Brain pericyte (primary cell): ENCODE measurements around the gene IGF1.
"Not testable (repeated sequence)": the region's sequence is repeated elsewhere in the genome, so short reads cannot be mapped to it uniquely, and the experiment has no call there.

Experiments
- DNase-seq: peaks from one replicate; pipeline ENCODE4 v3.0.0-alpha.2; 2012; ENCODE audit warnings: low read depth, low spot score

IGF1 gene

DNA sequence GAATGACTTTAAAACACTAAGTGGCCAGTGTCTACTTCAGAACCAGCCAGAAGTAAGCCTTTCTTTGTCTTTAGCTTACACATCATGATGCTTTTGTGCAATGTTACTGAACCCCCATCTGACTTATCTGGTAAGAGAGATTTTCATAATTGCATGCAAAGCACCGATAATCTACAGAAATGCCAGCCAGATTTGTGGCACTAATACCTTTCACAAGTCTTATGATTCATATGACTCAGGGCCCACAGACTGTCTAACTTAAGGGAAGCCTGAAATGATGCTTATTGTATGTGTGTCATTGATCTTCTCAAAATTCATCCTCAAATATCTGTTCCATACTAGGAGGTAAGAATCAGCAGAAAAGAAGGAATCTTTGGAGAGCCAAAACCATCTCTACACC is 18.0 kb downstream of the IGF1 start:
- no peak for DNase-seq

DNA sequence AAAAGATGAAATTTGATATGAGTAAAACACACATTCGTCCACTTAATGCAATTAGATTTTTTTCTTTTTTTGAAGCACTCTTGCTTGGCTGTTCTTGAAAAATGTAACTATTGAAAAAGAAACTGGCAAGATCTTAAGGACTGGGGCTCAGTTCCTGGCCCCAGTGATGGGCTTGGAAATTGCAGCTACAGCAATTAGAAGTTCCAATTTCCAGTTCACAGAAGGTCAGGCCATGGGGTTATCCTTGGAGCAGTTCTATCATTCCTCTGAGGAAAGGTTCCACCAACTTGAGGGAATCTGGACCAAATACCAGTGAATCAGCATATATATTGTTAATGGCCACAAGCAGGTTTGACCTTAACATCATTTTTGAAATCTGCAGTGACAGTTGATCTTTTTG is 18.9 kb downstream of the IGF1 start:
- no peak for DNase-seq

DNA sequence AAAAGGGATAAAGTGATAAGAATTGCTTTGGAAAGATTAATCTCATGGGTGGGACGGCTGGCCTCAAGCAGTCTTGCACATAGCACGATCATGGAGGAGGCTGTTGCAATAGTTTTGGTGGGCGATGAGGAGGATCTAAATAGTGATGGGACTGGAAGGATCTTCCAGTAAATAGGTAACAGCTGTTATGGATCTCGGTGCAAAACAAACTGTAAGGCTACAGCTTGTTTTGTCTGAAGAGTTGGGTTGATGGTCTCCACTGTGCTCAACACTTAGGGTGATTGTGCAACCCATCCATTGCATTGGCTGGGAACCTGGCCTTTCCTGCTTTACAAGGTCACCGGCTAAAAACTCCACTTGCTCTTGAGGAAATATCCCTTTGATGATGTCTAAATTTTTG is 21.0 kb downstream of the IGF1 start:
- DNase-seq, result no peak

DNA sequence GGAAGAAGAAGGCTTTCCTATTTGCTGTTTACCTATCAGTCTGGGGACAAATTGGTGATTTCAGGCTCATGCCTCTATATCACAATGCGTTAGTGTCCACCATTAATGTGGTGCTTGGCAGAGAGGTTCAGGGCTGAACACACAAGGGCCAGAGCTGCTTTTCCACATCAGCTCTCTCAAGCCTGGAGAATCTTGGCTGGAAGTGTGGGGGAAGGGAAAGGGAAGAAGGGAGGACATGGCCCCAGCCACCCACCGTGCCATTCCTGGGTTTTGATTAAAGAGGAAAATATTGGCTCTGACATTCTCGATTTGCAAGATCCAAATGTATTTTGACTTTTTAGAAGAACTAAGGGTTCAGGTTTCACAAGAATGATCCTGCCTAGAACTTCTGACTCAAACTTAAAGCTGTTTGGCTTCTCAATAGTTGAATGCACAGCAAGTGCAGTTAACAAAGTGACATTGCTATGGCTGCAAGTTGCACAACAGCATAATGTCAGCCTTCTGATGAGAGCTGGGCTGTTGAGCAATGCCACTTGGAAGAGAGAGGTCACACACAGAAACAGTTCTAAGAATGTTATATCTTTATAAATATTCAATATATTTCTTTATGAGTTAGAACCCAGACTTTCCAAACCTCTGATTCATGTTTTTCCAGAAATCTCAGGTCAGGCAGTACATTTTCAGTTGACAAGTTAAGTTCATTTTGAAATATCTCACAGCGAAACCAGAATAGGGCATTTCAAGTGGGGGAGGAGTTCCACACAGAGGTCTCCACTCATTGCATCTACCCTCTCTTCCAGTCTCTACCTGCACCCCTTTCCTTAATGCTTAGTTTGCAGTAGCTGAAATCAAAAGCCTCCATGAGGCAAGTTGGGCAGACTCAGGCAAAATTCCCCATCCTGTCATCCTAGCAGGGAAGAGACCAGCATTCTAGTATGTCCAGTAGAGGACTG is 25.3 kb downstream of the IGF1 start:
- DNase-seq, result no peak

DNA sequence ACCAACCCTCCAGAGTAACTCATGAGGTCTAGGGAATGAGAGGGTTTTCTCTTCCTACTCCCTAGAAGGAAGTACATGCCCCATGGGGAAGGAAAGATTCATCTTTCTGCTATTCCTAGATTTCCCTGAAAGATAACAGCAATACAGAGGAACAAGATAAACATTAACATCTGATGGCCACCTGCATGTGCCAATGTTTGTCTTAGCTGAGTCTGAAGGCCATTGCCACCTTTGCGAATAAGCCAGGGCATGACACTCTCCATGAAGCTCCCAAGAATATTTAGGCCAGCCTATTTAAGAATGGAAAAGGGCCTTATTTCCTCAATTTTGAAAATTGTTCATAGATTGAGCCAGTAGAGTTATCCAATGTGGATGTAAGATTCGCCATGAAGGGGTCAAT is 26.0 kb downstream of the IGF1 start:
- DNase-seq, result no peak

DNA sequence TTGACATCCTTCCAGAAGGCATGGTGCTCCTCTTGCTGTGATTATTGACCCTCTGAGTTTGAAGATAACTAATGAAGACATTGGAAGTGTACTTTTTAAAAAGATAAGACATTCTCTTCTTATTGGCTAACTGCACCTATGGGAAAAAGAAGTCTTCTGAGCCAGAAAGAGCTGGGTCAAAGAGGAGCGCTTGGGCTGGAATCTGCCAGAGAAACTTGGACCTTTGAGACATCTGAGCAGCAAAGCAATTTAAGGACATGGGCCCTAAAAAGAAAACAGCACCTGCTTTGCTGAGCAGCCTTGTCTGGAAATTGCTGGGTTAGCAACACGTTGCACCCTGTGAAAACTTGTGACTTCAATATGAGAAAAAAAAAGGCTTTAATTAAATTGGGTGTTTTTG is 27.8 kb downstream of the IGF1 start:
- no peak for DNase-seq

DNA sequence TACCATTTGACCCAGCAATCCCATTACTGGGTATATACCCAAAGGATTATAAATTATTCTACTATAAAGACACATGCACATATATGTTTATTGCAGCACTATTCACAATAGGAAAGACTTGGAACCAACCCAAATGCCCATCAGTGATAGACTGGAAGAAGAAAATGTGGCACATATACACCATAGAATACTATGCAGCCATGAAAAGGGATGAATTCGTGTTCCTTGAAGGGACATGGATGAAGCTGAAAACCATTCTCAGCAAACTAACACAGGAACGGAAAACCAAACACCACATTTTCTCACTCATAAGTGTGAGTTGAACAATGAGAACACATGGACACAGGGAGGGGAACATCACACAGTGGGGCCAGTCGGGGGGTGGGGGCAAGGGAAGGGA is 31.3 kb downstream of the IGF1 start:
- DNase-seq, result not testable (repeated sequence)

DNA sequence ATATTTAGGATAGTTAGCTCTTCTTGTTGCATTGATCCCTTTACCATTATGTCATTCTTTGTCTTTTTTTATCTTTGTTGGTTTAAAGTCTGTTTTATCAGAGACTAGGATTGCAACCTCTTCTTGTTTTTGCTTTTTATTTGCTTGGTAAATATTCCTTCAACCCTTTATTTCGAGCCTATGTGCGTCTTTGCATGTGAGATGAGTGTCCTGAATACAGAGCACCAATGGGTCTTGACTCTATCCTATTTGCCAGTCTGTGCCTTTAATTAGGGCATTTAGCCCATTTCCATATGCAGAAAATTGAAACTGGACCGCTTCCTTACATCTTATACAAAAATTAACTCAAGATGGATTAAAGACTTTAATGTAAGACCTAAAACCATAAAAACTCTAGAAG is 32.9 kb downstream of the IGF1 start:
- not testable (repeated sequence) for DNase-seq

DNA sequence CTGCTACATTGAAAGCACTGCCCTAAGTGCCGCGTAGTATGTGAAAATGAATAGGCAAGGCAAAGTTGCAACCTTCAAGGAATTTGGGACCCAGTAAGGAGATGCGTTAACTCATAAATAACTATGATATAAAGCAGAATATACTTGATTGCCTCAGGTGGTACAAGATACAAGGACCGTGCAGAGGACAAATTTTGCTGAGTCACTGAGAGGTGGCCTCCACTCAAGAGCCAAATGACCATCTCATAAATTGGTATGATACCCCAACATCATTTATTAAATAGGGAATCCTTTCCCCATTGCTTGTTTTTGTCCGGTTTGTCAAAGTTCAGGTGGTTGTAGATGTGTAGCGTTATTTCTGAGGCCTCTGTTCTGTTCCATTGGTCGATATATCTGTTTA is 35.7 kb downstream of the IGF1 start:
- DNase-seq, result no peak

DNA sequence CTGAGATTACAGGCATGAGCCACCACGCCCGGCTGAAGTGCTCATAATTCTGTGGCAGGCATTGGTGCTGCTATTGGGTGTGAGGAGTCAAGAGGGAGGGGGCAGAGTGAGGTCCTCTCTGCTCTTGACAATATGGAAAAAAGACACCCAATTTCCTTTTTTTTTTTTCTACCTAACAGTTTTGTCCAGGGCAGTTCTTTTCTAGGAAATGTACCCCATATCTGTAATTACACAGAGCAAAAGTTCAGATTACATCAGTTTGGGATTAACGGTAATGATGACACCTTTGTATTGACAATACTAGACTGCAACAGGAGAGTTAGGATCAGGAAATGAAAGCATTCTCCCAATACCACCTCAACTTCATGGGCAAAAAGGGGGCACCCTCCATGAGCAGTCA is 36.3 kb downstream of the IGF1 start:
- no peak for DNase-seq

DNA sequence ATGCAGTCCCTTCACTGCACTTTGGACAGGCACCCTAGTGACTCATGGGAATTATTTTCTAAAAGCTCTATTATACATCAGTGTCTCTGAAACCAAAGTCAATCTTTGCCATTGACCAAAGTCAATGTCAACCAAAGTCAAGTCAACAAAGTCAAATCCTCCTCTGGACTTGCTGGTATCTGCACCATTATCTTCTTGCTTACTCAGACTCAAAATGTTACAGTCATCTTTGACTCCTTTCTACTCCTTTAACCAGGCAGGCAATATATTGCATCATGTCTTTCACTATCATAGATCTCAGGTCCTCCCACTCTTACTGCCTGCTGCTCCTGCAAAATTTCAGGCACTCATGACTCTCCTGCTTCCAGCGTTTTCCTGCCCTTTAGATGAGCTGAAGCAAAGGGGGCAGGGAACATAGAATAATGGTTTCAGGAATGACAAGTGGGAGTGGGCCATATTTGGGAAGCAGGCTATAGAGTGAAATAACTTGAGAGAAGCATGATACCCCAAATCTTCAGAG is 39.2 kb downstream of the IGF1 start:
- no peak for DNase-seq

DNA sequence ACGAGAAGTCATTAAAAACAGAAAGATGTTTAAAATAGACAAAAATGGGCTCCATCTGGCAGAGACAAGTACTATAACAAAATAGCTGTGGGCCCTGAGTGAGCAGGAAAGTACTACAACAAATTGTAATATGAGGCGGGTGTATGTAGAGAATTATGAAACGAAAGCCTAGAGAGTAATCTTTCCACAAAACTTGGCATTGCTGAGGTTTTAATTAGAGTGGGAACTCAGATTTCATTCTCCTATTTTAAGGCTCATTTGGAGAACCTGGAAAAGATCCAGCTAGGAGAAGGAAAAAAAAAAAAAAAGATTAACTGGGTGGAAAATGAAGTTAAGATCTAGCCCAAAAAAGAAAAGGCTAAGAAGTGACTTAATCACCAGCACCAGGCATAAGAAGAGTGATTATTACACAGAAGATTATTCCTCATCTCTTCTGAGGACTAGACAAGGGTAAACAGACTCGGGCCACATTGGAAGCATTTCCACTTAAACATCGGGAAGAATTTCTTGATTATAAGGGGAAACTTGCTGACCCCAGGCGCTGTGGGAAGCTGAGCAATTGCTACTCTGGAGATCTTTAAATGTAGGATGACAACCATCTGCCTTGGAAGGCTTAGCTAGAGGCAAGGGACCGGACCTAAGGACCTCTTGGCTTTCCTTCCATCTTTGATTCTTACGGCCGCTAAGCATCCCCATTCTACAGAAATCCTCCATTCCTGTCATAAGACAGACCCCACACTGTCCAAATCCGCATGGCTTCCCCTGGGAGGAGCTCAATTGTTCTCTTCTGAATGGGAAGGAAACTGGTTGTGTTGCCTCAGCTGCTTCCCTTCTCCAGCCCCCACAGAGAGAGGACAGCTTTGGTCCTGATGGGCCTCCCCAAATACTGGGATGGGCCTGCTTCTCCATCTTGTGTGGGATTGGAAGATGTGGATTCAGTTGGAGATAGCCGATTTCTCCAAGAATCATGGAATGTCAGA is 40.6 kb downstream of the IGF1 start:
- no peak for DNase-seq

DNA sequence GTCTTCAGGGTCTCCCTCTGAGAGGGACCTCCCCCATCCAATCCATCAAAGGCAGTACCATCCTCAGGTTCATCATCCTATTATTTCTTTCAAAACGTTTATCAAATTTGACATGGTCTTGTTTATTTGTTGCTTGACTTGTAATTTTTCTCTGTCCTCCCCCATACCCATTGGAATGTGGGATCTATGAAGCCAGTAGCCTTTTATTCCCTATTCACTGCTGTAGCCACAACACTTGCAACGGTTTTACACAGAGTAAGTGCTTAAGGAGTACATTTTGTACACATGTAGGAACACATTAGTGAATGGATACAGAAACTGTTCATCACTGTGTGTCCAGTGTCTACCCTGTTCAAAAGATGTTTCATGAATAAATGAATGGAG is 41.5 kb downstream of the IGF1 start:
- DNase-seq, result no peak

DNA sequence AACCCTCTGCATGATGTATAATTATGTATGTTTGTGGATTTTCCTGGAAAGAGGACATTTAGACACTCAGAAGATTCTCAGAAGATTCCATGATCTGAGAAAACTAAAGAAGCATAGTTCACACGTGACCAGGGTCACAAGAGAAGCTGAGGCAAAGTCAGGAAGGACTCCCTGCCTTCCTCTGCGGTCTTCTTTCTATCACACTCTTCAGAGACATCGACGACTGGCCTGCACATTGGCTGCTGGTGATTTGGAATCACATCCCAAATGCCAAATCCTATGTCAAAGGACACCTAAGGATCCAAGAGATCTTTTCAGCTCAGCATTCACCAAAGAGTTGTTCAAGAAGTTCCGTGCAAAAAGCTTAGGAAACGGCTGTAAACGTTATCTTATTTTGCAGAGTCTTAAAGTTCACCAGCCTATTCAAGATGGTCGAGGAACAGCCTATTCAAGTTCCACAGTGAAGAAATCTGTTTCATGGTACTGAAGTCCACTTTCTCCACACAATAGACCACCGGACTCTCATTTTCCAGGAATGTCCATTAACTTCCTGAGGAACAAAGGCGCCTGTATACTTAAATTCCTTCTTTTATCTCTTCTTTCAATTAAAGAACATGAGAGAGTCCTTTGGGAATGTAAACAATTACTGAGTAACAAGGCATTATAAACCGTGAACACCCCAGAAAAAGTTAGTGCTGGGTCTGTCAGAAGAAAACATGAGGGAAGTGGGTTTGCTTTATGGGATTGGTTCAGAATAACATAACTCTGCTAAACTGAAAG is 42.1 kb downstream of the IGF1 start:
- DNase-seq, result no peak

DNA sequence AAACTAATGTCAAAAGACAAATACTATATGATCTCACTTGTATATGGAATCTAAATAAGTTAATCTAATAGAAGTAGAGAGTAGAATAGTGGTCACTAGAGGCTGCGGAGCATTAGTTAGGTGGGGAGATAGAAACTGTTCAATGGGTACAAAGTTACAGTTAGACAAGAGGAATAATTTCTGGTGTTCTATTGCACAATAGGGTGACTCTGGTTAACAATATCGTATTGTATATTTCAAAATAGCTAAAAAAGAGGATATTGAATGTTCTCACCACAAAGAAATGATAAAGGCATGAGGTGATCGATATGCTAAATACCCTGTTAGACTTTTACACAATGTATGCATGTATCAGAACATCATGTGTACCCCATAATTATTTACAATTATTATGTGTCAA is 42.9 kb downstream of the IGF1 start:
- DNase-seq, result no peak

DNA sequence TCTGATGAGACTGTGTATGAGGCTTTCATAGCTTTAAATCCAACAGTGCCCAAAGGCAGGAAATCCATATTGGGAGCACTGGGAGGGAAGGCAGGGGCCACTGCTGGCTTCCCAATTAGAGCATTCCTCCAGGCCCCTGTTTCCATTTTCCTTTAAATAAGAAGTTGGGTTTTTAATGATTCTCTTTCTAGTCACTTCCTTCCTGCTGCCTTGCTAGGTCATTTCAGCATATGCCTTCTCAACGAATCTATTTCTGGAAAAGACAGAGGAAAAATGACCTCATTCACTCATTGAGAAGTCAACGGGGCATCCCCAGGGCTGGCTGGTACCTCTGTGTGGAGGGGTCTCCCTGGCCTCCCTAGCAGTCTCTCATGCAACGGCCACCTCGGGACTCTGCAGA is 43.5 kb downstream of the IGF1 start:
- DNase-seq, result no peak

DNA sequence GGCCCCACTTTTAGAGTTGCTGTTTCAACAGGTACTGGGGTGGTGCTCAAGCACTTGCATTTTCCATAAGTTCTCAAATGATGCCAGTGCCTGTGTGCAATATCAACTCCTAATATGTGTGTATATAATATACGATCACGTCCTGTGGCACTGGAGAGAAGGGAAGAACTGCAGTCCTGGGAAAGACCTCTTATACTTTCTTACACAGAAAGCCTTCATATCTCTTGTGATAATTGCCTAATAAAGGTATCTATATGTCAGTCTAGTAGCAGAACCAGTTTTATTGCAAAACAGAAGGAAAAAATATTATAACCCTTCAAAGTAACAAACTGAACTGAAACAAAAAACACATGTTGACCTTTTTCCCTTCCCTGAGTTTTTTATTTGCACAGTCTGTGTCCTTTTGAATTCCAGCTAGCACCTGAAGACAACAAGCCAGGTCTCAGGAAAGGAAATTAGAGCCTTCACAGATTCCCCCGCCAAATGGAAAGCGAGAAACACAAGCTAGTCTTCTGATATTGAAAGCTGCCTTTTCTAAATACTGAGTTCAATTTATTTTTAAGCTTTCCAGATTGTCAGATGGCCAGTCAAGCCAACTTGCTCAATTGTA is 44.4 kb downstream of the IGF1 start:
- DNase-seq, result no peak

DNA sequence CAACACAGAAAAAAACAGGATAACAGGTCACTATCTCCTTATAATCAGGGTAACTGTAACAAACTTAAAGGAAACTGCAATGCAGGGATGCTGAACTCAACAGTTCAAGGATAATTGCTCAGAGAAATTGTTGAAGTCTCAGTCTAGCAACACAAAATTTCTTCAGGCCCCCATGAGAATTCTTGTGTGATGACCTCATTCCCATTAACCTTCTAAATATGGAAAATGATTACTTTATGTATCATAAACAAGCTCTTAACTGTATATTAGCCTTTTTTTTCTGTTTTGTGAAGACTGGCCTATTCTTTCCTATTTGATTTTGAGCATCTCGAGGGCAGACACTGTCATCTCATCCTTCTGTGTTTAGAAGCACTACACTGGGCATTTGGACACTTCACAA is 47.1 kb downstream of the IGF1 start:
- no peak for DNase-seq

DNA sequence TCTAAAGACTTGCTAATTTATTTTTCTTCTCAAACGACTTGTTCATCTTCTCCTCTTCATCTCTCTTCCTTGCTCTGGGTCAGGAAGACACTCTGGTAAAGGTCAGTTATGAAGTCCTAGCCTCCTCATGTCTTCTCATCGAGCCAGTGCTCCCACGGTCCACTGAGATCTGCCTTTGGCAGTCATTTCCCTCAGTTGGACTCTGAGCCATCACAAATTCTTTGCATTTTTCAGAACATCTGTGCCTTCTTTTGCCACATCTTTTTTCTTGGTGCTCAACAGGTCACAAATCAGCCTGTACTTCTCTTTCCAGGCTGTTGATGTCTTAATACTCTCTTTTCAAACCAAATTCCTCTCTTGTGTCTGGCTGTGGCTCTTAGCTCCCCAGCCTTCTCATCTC is 49.7 kb downstream of the IGF1 start:
- no peak for DNase-seq

DNA sequence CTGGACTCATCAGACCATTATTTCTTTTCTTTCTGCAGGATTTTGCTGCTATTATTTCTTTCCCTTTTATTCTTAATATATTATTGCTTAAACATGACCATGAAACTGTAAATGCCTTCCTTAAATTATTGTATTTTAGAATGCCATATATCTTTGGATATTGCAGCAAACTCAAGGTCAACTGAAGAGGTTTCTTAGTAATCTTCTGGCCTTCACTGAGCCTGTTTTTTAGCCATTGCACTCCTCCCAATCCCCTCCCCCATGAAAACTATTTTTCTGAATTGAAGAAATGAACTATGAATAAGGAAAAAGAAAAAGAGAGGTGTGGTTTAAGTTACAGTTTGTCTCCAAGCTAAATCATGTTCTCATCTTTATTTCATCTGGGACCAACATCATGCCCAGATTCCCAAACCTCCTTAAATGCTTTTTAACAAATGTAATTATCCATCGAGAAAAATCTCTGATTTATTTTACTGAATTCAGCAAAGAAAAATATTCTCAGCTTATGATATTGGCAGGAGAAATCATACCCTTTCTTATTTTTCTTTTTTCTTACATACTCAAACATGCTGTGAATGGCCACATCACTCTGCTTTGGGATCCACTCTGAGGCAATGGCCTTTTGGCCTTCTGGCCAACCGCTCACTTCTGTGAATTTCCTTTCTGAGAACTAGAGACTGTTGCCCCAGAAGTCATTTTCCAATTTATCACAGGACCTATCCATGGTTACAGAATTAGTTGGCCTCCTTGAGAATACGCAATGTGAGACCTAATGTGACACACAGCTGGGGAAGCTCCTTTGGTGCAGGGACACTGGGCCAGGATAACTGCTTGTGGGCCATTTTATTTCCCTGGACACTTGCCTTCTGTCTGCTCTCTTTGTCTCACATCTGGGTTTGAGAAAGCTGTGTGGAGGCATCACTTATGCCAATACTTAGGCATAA is 50.9 kb downstream of the IGF1 start:
- DNase-seq, result no peak
